Neural cell (in vitro differentiated cells): Measurements from ENCODE around the gene ZNF407. TPM values are rescaled to one million over a fixed set of nuclear protein-coding genes. Genes with fewer than 3 reads are reported as not detected.

Experiments
- H2AFZ ChIP-seq: fragments of 200-600, 300-800 bp; sonication (generic), shearing (Covaris generic); 2 replicates; pipeline ENCODE4 v1.6.0; 2014; ENCODE audit warnings: low read depth, mild to moderate bottlenecking, antibody characterized with exemption, low read length, moderate library complexity
- H3F3A ChIP-seq: fragments of 200-600 bp; shearing (Covaris generic); 2 replicates; pipeline ENCODE4 v1.6.1; 2016; ENCODE audit warnings: mild to moderate bottlenecking, moderate library complexity, mixed read lengths, antibody characterized with exemption, low read length; ENCODE audit not compliant: insufficient read depth, poor library complexity, severe bottlenecking
- H3K27ac ChIP-seq: fragments of 200-600, 300-800 bp; sonication (generic), shearing (Covaris generic); 2 replicates; pipeline ENCODE4 v1.5.1; 2014; ENCODE audit warnings: mild to moderate bottlenecking, low read length, moderate library complexity
- H3K27me3 ChIP-seq: fragments of 300-800, 200-600 bp; sonication (generic), shearing (Covaris generic); 2 replicates; pipeline ENCODE4 v1.6.0; 2014; ENCODE audit warnings: mild to moderate bottlenecking, low read depth, low read length, moderate library complexity; ENCODE audit not compliant: insufficient read depth
- H3K36me3 ChIP-seq: fragments of 300-800, 200-600 bp; sonication (generic), shearing (Covaris generic); 2 replicates; pipeline ENCODE4 v1.5.1; 2014; ENCODE audit warnings: mild to moderate bottlenecking, antibody characterized with exemption, low read length, moderate library complexity; ENCODE audit not compliant: insufficient read depth
- H3K4me2 ChIP-seq: fragments of 300-800, 200-600 bp; sonication (generic), shearing (Covaris generic); 2 replicates; pipeline ENCODE4 v1.6.0; 2014; ENCODE audit warnings: mild to moderate bottlenecking, low read length
- H3K4me3 ChIP-seq: fragments of 300-800, 200-600 bp; sonication (generic), shearing (Covaris generic); 2 replicates; pipeline ENCODE4 v1.5.1; 2014; ENCODE audit warnings: mild to moderate bottlenecking, low read length, moderate library complexity
- H3K79me2 ChIP-seq: fragments of 200-600 bp; shearing (Covaris generic); replicated peaks from 2 replicates; pipeline ENCODE4 v1.6.0; 2014; ENCODE audit warnings: mild to moderate bottlenecking, low read length, moderate library complexity; ENCODE audit not compliant: insufficient read depth
- H3K9ac ChIP-seq: fragments of 300-800, 200-600 bp; sonication (generic), shearing (Covaris generic); 2 replicates; pipeline ENCODE4 v1.6.1; 2016; ENCODE audit warnings: mild to moderate bottlenecking, low read length, mixed read lengths
- H3K9me2 ChIP-seq: fragments of 200-600 bp; shearing (Covaris generic); 2 replicates; pipeline ENCODE4 v1.6.1; 2016; ENCODE audit warnings: mild to moderate bottlenecking, low read length, mixed read lengths; ENCODE audit not compliant: insufficient read depth
- H3K9me3 ChIP-seq: fragments of 200-600, 300-800 bp; sonication (generic), shearing (Covaris generic); 2 replicates; pipeline ENCODE4 v1.6.1; 2016; ENCODE audit warnings: mild to moderate bottlenecking, mixed run types, low read length, moderate library complexity, mixed read lengths
- H4K20me1 ChIP-seq: fragments of 200-600 bp; shearing (Covaris generic); 2 replicates; pipeline ENCODE4 v1.6.1; 2016; ENCODE audit warnings: mild to moderate bottlenecking, mixed run types; ENCODE audit not compliant: insufficient read depth
- EP300 ChIP-seq: fragments of 450-650 bp; conservative IDR thresholded peaks from 2 replicates; pipeline ENCODE4 v1.6.1; 2014; ENCODE audit warnings: antibody characterized with exemption, mild to moderate bottlenecking, moderate library complexity; ENCODE audit not compliant: poor library complexity, severe bottlenecking
- EZH2 ChIP-seq: fragments of 200-600, 300-800 bp; shearing (Covaris generic), sonication (generic); IDR thresholded peaks from 2 replicates; pipeline ENCODE4 v1.6.1; 2014; ENCODE audit warnings: antibody characterized with exemption, low read length, borderline replicate concordance, mild to moderate bottlenecking; ENCODE audit not compliant: insufficient read depth, poor library complexity, severe bottlenecking
- MXI1 ChIP-seq: fragments of 450-650 bp; conservative IDR thresholded peaks from 2 replicates; pipeline ENCODE4 v1.6.1; 2014; ENCODE audit warnings: antibody characterized with exemption, mild to moderate bottlenecking; ENCODE audit not compliant: poor library complexity, severe bottlenecking
- POLR2AphosphoS5 ChIP-seq: IDR thresholded peaks from 2 replicates; pipeline ENCODE4 v1.6.1; 2012
- RAD21 ChIP-seq: fragments of 450-650 bp; conservative IDR thresholded peaks from 2 replicates; pipeline ENCODE4 v1.6.1; 2014; ENCODE audit warnings: antibody characterized with exemption, mild to moderate bottlenecking, moderate library complexity
- SMC3 ChIP-seq: fragments of 450-650 bp; conservative IDR thresholded peaks from 2 replicates; pipeline ENCODE4 v1.6.1; 2014; ENCODE audit warnings: antibody characterized with exemption, mild to moderate bottlenecking, moderate library complexity; ENCODE audit not compliant: poor library complexity
- TAF1 ChIP-seq: IDR thresholded peaks from 2 replicates; pipeline ENCODE4 v1.6.1; 2012; ENCODE audit warnings: low read depth
- polyA plus RNA-seq: library from polyadenylated mRNA; depleted of rRNA; stranded (reverse); fragments of >200 nt; gene quantifications from 2 replicates; pipeline ENCODE4 v1.2.3, GENCODE V29; 2014
- TF ChIP-seq, protein P1 (sequence below): IDR thresholded peaks from 2 replicates; pipeline ENCODE4 v1.6.1; 2012; ENCODE audit warnings: borderline replicate concordance
- TF ChIP-seq, protein P2 (sequence below): fragments of 450-650 bp; IDR thresholded peaks from 2 replicates; pipeline ENCODE4 v1.5.1; 2014; ENCODE audit warnings: antibody characterized with exemption, mild to moderate bottlenecking, moderate library complexity; ENCODE audit not compliant: poor library complexity, severe bottlenecking

The ZNF407 gene
- polyA plus RNA-seq, 1 donor from 2014 or later: 2.9 TPM

DNA sequence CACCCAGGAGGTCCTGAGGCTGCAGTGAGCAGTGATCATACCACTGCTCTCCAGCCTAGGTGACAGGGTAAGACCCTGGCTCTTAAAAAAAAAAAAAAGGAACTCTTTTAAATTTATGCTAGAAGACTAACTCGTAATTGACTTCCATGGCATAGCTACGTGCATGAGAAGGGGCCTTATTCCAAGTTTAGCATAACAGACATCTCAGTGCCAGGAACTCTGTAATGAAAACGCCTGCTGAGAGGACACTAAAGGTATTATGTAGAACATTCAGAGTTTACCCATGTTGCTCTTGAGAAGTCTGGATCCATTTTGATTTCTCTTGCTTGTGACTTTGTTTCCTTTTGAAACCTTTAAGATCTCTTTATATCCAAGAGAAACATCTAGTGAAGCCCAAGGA lies 276.0 kb downstream of the ZNF407 start:
- no peaks in the 10 kb centered on the region for H3K9me3 ChIP-seq
- no peaks in the 10 kb centered on the region for H3K36me3 ChIP-seq
- H2AFZ ChIP-seq: no peak overlapping the region
- H3K27me3 ChIP-seq: no peaks in the 10 kb centered on the region
- no peaks in the 10 kb centered on the region for H3K9me2 ChIP-seq
- H3K4me2 ChIP-seq: no peak overlapping the region
- no peaks in the 10 kb centered on the region for H4K20me1 ChIP-seq
- no peak overlapping the region for H3K9ac ChIP-seq
- H3F3A ChIP-seq: no peaks in the 10 kb centered on the region
- H3K27ac ChIP-seq: no peak overlapping the region
- H3K4me3 ChIP-seq: no peak overlapping the region
- no peak for TF ChIP-seq EP300
- TF ChIP-seq EZH2: no peak
- TF ChIP-seq MXI1: no peak
- TF ChIP-seq, protein P1, sequence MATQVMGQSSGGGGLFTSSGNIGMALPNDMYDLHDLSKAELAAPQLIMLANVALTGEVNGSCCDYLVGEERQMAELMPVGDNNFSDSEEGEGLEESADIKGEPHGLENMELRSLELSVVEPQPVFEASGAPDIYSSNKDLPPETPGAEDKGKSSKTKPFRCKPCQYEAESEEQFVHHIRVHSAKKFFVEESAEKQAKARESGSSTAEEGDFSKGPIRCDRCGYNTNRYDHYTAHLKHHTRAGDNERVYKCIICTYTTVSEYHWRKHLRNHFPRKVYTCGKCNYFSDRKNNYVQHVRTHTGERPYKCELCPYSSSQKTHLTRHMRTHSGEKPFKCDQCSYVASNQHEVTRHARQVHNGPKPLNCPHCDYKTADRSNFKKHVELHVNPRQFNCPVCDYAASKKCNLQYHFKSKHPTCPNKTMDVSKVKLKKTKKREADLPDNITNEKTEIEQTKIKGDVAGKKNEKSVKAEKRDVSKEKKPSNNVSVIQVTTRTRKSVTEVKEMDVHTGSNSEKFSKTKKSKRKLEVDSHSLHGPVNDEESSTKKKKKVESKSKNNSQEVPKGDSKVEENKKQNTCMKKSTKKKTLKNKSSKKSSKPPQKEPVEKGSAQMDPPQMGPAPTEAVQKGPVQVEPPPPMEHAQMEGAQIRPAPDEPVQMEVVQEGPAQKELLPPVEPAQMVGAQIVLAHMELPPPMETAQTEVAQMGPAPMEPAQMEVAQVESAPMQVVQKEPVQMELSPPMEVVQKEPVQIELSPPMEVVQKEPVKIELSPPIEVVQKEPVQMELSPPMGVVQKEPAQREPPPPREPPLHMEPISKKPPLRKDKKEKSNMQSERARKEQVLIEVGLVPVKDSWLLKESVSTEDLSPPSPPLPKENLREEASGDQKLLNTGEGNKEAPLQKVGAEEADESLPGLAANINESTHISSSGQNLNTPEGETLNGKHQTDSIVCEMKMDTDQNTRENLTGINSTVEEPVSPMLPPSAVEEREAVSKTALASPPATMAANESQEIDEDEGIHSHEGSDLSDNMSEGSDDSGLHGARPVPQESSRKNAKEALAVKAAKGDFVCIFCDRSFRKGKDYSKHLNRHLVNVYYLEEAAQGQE: no peak
- TF ChIP-seq TAF1: no peak
- TF ChIP-seq RAD21: no peak
- TF ChIP-seq POLR2AphosphoS5: no peak
- TF ChIP-seq SMC3: no peak
- TF ChIP-seq, protein P2, sequence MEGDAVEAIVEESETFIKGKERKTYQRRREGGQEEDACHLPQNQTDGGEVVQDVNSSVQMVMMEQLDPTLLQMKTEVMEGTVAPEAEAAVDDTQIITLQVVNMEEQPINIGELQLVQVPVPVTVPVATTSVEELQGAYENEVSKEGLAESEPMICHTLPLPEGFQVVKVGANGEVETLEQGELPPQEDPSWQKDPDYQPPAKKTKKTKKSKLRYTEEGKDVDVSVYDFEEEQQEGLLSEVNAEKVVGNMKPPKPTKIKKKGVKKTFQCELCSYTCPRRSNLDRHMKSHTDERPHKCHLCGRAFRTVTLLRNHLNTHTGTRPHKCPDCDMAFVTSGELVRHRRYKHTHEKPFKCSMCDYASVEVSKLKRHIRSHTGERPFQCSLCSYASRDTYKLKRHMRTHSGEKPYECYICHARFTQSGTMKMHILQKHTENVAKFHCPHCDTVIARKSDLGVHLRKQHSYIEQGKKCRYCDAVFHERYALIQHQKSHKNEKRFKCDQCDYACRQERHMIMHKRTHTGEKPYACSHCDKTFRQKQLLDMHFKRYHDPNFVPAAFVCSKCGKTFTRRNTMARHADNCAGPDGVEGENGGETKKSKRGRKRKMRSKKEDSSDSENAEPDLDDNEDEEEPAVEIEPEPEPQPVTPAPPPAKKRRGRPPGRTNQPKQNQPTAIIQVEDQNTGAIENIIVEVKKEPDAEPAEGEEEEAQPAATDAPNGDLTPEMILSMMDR: no peak
- H3K79me2 ChIP-seq: no peaks in the 10 kb centered on the region

DNA sequence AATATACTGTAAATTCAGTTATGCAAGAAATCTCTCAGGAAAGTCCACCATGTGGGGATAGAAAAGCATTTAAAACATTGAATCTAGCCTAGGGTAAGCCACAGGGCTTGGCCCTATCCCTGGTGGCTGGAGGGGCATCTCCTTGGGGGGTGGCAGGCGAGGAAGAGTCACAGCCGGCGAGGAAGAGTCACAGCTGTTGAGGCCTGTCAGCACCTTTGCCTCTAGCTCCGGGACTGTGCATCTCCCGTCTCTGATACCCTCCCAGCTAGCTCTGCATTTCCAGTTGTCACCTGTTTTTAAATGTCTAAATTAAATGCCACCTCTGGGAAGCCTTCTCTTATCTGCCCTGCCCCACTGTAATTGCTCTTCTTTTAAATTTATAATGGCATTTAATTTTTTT lies 276.7 kb downstream of the ZNF407 start:
- no peaks in the 10 kb centered on the region for H3K9me3 ChIP-seq
- no peak overlapping the region for H3K4me3 ChIP-seq
- no peaks in the 10 kb centered on the region for H3K9me2 ChIP-seq
- H3K9ac ChIP-seq: no peak overlapping the region
- H3K27me3 ChIP-seq: no peaks in the 10 kb centered on the region
- no peak for TF ChIP-seq POLR2AphosphoS5
- no peak for TF ChIP-seq EP300
- no peak for TF ChIP-seq TAF1
- TF ChIP-seq EZH2: no peak
- no peak for TF ChIP-seq SMC3
- no peak for TF ChIP-seq RAD21
- no peak for TF ChIP-seq MXI1
- TF ChIP-seq, protein P1: no peak
- TF ChIP-seq, protein P2: no peak
- H3F3A ChIP-seq: no peaks in the 10 kb centered on the region
- no peaks in the 10 kb centered on the region for H4K20me1 ChIP-seq
- H3K4me2 ChIP-seq: no peak overlapping the region
- no peaks in the 10 kb centered on the region for H3K79me2 ChIP-seq
- H2AFZ ChIP-seq: no peak overlapping the region
- no peaks in the 10 kb centered on the region for H3K36me3 ChIP-seq
- no peak overlapping the region for H3K27ac ChIP-seq
